HK-2 (cell line): ENCODE data around the gene GRIN2D.
"Not testable (repeated sequence)": the region's sequence is repeated elsewhere in the genome, so short reads cannot be mapped to it uniquely, and the experiment has no call there.

Experiments used
- DNase-seq: peaks from one replicate; pipeline ENCODE4 v3.0.0-alpha.2; 2018; ENCODE audit not compliant: unreplicated experiment

Gene GRIN2D

DNA sequence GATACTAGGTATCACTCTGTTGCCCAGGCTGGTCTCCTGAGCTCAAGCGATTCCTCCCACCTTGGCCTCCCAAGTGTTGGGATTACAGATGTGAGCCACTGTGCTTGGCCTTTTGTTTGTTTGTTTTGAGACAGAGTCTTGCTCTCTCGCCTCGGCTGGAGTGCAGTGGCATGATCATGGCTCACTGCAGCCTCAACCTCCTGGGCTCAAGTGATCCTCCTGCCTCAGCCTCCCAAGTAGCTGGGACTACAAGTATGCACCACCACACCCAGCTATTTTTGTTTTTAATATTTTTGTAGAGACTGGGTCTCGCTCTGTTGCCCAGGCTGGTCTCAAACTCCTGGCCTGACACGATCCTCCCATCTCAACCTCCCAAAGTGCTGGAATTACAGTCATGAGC is 21.7 kb upstream of the GRIN2D start:
- DNase-seq: not testable (repeated sequence)

DNA sequence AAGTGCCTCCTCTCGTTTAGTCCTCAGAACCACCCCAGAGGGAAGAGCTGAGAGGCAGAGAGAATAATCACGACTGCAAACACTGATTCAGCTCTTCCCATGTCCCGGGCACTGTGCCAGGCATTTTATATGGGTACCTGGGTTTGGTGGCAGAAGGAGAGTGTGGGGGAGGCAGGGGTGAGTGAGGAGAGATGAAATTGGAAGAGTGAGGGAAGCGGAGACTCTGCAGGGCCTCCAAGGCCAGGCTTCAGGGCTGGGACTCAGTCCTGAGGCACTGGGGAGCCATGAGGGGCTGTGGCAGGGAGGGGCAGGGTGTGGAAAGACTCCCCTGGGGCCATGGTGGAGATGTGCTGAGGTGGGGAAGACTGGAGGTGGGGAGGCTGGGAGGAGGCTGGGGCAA is 20.6 kb upstream of the GRIN2D start:
- DNase-seq: peak; percentile 57

DNA sequence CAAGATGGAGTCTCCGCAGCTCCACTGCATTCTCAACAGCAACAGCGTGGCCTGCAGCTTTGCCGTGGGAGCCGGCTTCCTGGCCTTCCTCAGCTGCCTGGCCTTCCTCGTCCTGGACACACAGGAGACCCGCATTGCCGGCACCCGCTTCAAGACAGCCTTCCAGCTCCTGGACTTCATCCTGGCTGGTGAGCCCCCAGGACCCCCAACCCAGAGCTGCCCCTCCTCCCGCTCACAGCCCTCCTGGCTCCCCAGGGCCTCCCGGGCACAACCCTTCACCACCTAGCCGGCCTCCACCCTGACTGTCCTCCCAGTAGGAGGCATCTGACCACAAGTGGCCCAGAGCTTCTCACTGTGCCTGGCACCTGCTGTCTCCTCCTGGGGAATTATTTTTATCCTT is 19.9 kb upstream of the GRIN2D start:
- no peak for DNase-seq

DNA sequence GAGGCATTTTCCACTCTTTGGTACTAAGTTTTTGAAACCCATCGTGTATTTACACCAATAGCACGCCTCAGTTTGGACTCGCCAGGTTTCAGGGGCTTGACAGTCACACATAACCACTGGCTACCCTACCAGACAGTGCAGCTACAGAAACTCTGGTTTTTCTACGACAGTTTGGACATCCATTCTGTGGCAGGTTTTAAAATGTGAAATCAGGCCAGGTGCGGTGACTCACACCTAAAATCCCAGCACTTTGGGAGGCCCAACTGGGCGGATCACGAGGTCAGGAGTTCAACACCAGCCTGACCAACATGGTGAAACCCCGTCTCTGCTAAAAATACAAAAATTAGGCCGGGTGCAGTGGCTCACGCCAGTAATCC is 15.3 kb upstream of the GRIN2D start:
- DNase-seq: no peak

DNA sequence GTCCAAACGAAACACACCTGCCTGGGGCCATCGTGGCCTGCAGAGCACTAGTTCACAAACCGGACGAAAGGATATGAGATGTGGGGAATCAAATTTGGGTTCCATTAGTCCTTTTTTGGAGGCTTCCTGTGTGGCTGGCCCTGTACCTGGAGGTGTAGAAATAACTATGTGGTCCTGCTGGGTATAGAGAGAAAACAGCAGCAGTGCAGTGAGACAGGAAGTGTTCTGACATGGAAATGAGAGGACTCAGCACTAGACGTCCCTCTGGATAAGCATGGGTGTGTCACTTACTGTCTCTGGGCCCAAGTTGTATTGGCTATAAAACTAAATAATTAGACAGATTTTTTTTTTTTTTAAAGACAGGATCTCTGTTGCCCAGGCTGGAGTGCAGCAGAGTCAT is 14.4 kb upstream of the GRIN2D start:
- no peak for DNase-seq

DNA sequence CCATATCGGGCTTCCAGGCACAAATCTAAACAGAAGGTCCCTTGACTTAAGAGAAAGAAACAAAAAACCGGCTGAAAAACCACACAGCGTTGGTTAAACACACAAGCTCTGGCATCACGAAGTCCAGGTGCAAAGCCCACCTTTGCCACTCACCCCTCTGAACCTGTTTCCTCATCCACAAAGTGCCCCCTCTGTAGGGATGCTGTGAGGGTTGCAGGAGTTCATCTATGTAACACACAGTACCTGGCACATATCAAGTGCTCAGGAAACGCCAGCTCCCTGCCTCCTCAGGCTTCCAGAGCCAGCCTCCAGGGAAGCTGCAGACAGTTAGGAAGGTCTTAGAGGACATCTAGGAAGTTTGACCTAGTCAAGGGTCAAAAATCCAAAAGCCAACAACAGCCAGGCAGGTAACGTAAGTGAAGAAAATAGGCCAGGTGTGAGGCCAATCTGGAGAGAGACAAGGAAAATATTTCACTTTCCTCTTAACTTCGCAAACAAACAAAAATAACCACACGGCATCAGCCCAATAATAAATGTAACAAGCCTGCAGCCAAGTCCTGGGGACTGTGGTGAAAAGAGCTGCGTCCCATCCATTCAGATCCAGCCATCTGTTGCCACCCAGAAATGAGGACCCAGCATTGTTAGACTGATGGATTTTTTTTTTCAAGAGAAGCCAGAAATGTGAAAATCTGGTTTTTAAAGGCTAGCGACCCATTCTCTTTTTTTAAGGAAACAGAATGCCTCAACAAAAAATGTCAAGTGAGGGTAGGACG is 12.1 kb upstream of the GRIN2D start:
- no peak for DNase-seq

DNA sequence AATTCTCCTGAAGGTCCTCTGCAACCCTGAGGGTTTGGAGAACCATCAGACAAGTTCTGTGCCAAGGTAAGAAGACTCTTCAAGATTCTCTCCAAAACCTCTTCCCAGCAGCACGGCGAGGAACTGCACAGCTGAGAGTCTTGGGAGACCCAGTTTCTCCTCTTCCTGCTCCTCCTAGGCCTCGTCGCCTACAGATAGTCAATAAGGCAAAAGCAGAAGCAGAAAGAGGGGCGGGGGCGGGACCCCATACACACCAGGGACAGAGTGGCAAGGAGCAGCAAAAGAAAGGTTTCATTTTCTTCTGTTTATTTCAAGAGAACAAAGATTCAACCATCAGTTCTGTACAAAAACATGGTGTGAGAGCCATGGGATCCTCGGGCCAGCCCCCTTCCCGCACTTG is 11.2 kb upstream of the GRIN2D start:
- no peak for DNase-seq

DNA sequence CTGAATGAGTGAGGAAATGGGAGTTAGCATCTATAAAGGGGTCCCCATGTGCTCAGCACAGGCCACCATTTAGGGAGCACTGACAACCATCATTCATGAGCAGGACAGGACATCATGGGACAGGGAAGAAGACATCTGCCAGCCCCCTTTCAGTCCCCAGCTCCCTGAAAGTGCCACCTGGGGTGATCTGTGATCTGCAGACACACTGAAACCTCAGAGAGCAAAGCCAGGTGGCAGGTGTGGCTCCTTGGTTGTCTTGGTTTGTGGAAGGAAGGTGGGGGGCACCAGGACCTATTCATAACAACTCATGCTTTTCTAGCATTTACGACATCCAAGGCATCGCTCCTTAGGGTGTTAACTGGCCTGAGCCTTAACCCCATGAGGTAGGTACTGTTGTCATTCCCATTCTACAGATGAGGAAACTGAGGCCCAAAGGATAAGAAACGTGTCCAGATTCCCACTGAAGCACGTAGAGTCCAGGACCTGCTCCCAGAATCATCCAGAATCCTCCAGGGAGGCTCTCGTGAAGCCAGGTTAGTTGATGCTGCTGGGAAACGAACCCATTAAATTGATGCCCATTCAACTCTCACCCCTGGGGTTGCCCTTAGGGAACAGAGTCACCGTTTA is 7.9 kb upstream of the GRIN2D start:
- no peak for DNase-seq

DNA sequence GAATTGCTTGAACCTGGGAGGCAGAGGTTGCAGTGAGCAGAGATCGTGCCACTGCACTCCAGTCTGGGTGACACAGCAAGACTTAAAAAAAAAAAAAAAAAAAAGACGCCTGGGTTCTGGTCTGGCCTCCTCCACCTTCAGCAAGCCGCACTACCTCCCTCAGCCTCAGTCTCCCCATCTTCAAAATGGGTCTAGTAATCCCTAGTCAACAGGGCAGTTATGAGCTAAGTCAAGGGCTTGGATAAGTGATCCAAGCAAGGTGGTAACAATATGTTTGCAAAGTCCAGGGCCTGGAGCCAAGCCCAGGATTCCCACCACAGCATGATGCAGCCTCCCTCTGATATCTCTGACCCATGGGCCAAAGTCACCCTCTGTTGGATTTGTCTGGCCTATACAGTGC is 6.5 kb upstream of the GRIN2D start:
- no peak for DNase-seq

DNA sequence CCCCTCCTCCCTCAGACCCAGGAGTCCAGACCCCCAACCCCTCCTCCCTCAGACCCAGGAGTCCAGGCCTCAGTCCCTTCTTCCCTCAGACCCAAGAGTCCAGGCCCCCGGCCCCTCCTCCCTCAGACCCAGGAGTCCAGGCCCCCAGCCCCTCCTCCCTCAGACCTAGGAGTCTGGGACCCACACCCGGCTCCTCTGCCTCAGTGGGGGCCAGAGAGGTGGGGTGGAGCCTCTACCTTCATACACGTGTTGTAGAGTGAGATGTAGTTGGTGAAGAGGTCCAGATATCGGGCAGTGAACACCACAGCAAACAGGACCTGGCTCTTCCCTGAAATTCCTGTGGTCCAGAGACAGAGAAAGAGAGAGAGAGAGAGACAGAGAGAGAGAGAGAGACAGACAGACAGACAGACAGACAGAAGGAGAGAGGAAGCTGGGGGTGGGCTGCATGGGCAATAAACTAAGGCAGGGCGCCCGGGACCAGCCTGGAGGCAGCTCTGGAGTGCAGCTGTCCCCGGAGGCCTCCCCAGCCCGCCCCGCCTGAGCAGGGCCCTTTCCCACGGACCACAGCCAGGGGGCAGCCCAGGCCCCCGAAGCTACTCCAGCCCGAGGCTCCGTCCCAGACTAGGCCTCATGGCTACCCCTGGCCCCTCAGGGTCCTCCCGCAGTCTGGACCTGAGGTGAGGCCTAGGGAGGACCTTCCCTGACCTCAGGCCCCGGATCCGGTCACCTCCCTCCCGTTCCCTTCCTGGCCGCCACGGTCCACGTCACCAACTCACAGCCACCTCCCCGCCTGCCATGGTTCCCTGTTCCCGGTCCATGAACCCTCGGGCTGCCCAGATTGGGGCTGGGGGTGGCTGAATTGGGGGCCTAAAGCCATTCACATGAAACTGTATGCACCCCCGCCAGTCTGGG is 3.0 kb upstream of the GRIN2D start:
- peak; percentile 67 for DNase-seq

DNA sequence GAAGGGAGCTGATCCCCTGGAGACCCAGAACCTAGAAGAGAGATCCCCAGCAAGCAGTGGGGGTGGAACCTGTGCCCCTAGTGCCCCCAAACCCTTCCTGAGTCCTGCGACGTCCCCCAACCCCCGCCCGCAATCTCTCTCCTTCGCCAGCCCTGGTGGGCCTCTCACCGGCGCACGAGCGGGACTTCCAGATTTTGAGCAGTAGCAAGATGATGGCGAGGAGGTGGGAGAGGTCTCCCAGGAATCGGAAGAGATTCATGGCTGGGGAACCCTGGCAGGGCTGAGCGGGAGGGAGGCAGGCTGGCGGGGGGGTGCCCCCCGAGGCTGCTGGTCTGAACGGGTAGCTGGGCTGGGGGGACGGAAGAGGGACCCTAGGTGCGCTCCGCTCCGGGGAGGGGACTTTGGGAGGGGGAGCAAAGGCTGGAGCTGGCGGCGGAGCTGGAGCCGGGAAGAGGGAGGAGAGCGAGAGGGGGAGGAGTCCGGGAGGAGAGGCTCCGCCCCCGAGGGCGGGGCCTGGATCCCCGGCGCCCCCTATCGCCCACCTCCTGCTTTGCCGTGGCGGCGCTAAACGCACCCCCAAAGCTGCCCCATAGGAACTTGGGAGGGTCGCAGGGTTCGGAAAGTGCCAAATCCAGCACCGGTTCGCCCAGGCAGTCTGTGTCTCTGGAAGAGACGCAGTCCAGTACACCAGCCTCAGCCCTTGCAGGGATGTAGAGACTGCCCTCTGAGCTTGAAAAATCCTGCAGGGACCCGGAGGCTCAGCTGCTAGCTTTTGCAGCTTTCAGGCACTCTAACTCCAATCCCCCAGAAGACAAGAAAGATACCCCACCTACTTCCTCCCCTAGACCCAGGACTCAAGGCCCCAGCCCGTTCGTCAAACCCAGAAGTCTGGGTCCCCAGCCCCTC is 2.1 kb upstream of the GRIN2D start, which contains the start of gene KDELR1:
Gene KDELR1 (minus strand): TSS at position 452 of the 906 bp plus-strand sequence. CDS start 193 bp downstream, at position 259.
- DNase-seq: peak; percentile 79

DNA sequence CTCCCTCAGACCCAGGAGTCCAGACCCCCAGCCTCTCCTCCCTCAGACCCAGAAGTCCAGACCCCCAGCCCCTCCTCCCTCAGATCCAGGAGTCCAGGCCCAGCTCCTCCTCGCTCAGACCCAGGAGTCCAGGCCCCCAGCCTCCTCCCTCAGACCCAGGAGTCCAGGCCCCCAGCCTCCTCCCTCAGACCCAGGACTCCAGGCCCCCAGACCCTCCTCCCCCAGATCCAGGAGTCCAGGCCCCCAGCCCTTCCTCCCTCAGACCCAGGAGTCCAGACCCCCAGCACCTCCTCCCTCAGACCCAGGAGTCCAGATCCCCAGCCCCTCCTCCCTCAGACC is 1.5 kb upstream of the GRIN2D start:
- DNase-seq: not testable (repeated sequence)

DNA sequence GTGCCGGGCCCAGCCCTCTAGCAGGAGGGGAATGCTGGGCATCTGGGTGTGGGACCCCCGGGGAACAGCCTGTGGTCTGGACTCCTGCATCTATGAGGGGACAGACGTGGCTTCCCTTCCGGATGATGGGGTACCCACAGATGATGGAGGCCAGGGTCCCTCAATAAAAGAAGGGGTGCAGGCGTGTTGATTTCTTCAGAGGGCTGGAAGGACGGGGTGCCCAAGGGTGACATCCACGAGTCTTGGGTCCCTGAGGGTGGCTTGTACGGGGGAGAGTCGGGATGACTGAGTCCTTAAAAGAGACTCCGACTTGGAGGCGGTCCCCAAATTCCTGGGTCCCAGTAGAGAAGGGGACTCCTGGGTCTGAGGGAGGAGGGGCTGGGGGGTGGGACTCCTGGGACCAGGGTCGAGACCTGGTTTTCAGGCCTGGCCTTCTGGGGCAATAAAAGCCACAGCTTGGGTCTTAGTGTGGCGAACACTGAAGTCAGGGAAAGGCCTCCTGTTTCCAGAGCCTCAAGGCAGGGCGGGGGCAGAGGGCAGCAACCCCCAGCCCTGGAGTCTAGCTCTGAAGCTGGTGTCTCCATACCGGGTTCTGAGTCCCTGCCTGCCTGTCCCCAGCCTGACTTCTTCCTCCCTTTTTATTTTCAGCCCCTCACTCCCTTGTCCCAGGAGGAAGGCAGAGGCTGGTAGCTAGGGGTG is 459 bp upstream of the GRIN2D start:
- DNase-seq: no peak

DNA sequence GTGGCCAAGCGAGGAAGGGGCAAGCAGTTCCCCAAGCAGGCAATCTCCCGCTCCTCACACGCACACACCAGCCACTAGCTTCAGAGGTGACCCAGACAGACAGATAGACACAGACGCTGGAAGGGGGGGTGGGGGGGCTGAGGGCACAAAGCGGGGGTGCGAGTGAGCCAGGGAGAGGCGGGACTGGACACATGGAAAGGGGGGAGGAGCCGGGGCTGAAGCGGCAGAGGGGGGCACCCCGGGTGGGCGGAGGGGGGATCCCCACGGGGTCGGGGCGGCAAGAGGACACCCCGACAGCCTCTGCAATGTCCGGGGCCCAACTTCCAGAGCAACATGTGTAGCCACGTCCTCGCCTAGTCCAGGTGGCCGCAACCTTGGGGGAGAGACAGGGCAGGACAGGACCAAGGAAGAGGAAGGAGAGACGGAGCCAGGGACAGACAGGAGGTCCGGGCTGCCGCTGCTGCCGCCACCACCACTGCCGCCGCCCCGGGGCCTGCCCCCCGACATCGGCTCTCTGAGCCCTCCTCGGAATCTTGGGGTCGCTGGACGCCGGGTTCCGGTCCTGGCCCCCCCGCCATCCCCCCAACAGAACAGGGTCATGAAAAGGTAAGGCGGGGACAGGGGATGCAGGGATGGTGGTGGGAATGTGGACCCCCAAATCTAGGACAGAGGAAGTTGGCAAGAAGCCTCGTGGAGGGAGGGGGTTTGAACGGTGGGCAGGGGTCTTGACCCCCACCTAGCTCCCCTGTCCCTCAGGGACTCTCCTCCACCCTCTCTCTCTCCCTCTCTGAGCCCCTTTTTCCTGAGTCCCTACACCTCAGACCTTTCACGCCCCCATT is 1.1 kb downstream of the GRIN2D start:
- no peak for DNase-seq

DNA sequence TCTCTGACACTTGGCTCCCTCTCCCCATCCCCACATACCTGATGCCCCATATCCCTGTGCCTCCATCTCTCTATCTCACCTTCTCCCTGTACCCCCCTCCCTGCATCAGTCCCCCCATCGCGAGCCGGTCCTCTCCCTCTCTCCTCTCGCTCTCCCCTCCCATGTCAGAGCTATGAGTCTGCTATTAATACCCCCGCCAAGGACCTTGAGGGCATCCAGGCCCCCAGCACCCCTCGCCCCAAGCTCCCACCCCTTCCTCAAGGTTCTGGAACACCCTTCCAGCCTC is 1.6 kb downstream of the GRIN2D start:
- DNase-seq: no peak

DNA sequence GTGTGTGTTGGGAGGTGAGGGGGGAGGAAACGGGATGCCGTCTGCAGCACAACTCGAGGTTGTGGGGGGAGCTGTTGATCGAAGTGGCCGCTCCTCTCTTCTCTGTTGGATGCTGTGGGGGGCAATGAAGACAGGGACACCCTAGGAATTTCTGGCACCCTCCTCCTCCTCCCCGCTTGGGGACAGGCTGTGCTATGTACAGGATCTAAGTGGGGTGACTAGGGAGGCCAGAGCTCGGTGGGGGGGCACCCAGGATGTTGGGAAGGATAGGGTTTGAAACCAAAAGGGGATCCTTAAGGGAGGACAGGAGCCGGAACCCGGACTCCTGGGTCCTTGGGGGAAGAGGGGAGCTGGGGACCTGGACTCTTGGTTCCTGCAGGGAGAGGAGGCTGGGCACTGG is 2.0 kb downstream of the GRIN2D start:
- no peak for DNase-seq

DNA sequence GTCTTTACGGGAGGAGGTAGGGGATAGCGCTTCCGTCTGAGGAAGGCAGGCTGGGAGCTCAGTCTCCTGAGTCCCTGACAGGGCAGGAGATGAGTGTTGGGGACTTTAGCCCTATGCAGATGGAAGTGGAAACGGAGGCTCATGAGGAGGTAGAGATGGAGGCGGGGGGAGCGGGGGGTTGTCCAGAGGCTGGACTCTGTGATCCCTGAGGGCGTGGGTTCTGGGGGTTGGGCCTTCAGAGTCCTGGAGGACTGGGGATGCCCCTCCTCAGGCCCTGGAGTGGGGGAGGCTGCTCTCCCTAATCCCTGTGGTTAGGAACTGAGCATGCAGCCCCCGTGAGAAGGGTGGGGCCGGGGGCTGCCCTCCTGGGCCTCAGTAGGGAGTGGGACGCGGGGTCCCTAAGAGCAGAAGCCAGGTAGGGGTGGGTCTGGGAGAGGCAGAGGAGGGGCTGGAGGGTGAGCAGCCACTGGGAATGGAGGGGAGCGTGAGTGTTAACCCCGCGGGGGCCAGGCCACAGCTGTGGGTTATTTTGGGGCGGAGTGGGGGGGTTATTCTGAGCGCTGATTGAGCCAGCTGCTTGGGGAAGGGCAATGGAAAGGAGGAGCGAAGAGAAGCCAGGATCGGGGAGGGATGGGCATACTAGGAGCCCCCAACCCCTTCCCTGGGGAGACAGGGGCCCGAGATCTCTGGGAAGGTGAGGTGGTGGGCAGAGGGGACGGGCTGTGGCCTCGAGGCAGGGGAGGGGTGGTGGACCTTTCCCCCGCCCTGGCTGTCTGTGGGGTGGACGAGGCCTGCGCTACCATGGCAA is 2.8 kb downstream of the GRIN2D start:
- DNase-seq: no peak

DNA sequence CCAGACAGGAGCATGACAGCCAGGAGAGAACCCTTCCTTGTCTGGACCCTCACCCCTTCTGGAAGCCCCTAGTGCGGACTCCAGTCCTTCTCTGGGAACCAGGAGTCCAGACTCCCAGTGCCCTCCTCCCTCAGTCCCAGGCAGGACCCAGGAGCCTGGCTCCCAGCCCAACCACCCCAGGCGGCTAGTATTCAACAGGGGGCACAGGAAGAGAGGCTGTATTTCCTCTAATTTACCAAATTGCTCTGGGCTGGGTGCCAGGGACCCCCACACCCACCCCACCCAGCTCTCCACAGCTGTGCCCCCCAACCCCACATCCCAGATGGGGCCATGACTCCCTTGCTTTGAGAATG is 3.3 kb downstream of the GRIN2D start:
- no peak for DNase-seq

DNA sequence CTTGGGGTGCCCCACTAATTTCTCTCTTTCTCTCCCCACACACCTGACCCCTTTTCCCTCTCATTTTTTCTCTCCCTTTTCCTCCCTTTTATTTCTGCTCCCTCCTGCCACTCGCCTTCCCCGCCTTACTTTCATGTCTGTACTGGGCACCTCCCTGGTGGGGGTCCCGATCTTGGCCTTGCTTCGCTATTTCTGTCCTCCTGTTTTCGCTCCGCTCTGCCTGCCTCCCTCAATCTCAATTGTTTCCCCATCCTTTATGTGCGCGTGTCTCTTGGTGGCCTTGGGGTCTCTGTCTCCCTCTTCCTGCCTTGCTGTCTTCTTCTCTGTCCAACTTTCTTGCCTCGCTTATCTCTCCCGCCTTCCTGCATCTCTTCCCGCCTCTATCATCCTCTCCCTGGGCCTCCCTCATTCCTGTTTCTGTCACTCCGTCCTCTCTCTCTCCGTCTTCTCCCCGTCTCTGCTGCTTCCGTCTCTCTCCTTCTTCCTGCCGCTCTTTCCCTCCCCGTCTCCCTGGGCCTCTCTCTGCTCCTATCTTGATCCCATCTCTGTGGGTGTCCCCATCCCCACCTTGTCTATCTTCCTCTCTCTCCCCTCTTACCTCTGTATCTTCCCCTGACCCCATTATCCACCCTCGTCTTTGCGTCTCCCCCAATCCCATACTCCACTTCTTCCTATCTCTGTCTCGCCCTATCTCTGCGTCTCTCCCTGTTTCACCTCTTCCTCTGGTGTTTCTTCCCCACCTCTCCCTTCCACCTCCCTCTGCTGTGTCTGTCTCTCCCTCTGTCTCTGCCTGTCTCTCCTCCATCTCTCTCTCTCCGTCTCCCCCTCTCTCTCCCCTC is 4.0 kb downstream of the GRIN2D start:
- no peak for DNase-seq
